Neural crest cell (in vitro differentiated cells): ENCODE measurements around the gene ERC2. TPM values are rescaled to one million over a fixed set of nuclear protein-coding genes. Genes with fewer than 3 reads are reported as not detected.

Source experiments
- DNase-seq: peaks from one replicate; pipeline ENCODE4 v3.0.0; 2021; ENCODE audit warnings: low read depth, mixed read lengths, low spot score
- H3K27ac Mint-ChIP-seq: one replicate; pipeline ENCODE4 v1.8.0; 2021; ENCODE audit warnings: mild to moderate bottlenecking, mixed read lengths; ENCODE audit not compliant: unreplicated experiment
- H3K27me3 Mint-ChIP-seq: 2 replicates; pipeline ENCODE4 v1.8.0; 2021; ENCODE audit warnings: low read depth, mild to moderate bottlenecking, mixed read lengths
- H3K36me3 Mint-ChIP-seq: 2 replicates; pipeline ENCODE4 v1.8.0; 2021; ENCODE audit warnings: low read depth, mild to moderate bottlenecking, mixed read lengths
- H3K4me1 Mint-ChIP-seq: 2 replicates; pipeline ENCODE4 v1.8.0; 2021; ENCODE audit warnings: mixed read lengths
- H3K4me3 Mint-ChIP-seq: one replicate; pipeline ENCODE4 v1.8.0; 2021; ENCODE audit warnings: mild to moderate bottlenecking, mixed read lengths
- H3K9me3 Mint-ChIP-seq: 2 replicates; pipeline ENCODE4 v1.8.0; 2021; ENCODE audit warnings: mixed read lengths
- total RNA-seq: library from RNA; stranded (reverse); gene quantifications from 2 replicates; pipeline ENCODE4 v1.2.1, GENCODE V29; 2021
- TF ChIP-seq, protein P1 (sequence below): fragments of 200-600 bp; sonication (generic); conservative IDR thresholded peaks from 2 replicates; pipeline ENCODE4 v1.5.0; 2021; ENCODE audit warnings: antibody characterized with exemption, mild to moderate bottlenecking

Gene ERC2
- total RNA-seq, 1 donor from 2014 or later = 13.5 TPM

DNA sequence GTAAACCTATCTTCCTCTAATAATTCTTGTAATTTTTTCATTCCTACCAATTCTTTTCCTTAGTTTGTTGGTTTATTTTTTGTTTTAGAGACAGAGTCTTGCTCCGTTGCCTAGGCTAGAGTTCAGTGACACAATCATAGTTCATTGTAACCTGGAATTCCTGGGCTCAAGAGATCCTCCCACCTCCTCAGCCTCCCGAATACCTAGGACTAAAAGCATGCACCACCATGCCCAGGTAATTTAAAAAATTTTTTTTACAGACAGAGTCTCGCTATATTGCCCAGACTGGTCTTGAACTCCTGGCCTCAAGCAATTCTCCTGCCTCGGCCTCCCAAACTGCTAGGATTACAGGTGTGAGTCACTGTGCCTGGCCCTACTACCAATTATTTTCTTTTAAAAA, 220.2 kb downstream of the ERC2 start:
- no peak overlapping the region for H3K4me3 Mint-ChIP-seq
- TF ChIP-seq, protein P1, sequence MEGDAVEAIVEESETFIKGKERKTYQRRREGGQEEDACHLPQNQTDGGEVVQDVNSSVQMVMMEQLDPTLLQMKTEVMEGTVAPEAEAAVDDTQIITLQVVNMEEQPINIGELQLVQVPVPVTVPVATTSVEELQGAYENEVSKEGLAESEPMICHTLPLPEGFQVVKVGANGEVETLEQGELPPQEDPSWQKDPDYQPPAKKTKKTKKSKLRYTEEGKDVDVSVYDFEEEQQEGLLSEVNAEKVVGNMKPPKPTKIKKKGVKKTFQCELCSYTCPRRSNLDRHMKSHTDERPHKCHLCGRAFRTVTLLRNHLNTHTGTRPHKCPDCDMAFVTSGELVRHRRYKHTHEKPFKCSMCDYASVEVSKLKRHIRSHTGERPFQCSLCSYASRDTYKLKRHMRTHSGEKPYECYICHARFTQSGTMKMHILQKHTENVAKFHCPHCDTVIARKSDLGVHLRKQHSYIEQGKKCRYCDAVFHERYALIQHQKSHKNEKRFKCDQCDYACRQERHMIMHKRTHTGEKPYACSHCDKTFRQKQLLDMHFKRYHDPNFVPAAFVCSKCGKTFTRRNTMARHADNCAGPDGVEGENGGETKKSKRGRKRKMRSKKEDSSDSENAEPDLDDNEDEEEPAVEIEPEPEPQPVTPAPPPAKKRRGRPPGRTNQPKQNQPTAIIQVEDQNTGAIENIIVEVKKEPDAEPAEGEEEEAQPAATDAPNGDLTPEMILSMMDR = no peak
- no peaks in the 10 kb centered on the region for H3K36me3 Mint-ChIP-seq
- no peak for DNase-seq
- H3K4me1 Mint-ChIP-seq = no peaks in the 10 kb centered on the region
- H3K27ac Mint-ChIP-seq = no peak overlapping the region
- no peaks in the 10 kb centered on the region for H3K27me3 Mint-ChIP-seq
- H3K9me3 Mint-ChIP-seq = no peaks in the 10 kb centered on the region

DNA sequence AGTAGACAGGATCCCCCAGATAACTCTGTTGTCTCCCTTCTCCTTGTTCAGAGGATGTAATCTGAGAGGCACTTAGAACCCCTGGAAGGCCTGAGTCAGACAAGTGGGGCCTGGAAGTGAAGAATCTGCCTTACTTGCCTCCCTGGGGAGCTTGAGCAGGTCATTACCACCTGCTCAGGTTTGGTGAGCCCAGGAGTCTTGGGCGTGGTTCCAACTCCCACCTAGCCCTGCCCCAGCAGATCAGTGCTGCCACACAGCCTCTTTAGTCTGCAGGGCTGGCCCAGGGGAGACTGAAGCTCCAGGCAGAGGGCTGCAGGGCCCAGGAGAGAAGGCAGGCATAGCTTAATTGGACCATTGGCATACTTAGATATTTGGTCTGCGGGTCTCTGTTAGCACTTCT, 230.0 kb downstream of the ERC2 start:
- no peaks in the 10 kb centered on the region for H3K36me3 Mint-ChIP-seq
- TF ChIP-seq, protein P1 = no peak
- H3K4me3 Mint-ChIP-seq = no peak overlapping the region
- no peaks in the 10 kb centered on the region for H3K4me1 Mint-ChIP-seq
- H3K9me3 Mint-ChIP-seq = no peaks in the 10 kb centered on the region
- H3K27me3 Mint-ChIP-seq = no peaks in the 10 kb centered on the region
- no peak for DNase-seq
- H3K27ac Mint-ChIP-seq = no peak overlapping the region

DNA sequence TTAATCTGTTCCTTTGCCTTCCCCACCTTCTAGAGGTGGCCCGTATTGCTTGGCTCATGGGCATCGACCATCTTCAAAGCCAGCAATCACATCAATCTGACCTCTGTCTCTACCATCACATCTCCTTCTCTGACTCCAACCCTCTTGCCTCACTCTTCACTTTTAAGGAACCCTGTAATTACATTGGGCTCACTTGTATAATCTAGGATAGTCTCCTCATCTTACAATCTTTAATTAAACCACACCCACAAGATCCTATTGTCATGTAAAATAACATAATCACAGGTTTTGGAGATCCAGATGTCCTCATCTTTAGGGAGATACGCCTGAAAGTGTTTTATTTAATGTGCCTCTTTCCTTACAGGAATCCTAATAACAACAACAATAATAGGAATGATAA, 234.5 kb downstream of the ERC2 start:
- TF ChIP-seq, protein P1 = no peak
- no peak overlapping the region for H3K27ac Mint-ChIP-seq
- no peaks in the 10 kb centered on the region for H3K4me1 Mint-ChIP-seq
- H3K9me3 Mint-ChIP-seq = no peaks in the 10 kb centered on the region
- H3K27me3 Mint-ChIP-seq = no peaks in the 10 kb centered on the region
- no peaks in the 10 kb centered on the region for H3K36me3 Mint-ChIP-seq
- H3K4me3 Mint-ChIP-seq = no peak overlapping the region
- DNase-seq = no peak

DNA sequence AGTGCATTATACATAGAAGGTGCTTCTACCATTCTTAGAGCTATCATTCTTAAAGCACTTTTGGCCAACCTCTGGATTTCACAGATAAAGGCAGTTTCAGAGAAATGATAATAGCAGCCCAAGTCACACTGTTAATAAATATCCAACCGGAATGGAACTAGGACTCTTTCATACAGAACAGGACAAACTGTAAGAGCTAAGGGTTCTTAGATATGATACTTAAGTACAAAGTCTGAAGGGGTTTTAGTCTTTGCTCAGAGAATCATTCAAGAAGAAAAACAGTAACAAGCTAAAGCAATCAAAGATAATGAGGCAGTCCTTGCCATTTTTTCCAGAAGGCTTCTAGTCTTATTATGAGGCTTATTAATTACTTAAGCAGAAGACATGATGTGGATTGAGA, 239.0 kb downstream of the ERC2 start:
- TF ChIP-seq, protein P1 = no peak
- Mint-ChIP-seq H3K9me3 (no peaks in the 10 kb centered on the region), H3K27ac (no peak overlapping the region), H3K4me3 (no peak overlapping the region), H3K4me1 (no peaks in the 10 kb centered on the region), H3K27me3 (no peaks in the 10 kb centered on the region), H3K36me3 (no peaks in the 10 kb centered on the region)
- DNase-seq = no peak

DNA sequence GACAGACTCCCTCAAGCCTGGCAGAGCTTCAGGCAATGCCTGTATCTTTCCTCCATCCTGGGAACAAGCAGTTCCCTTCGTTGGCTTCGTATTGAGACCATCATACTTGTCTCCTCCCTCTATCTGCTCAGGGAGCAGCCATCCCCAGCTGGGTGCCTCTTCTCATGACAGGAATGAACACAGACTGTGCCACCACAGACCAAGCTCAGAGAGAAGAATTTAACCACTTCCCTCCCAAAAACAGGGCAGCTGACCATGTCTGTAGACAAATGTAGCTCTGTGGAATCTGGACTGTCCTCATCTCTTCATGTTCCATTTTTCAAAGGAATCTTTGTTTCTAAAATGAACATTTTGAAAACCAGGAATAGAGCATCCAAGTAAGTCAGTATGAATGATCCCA, 245.4 kb downstream of the ERC2 start:
- no peak overlapping the region for H3K27ac Mint-ChIP-seq
- no peak overlapping the region for H3K4me3 Mint-ChIP-seq
- H3K36me3 Mint-ChIP-seq = no peaks in the 10 kb centered on the region
- TF ChIP-seq, protein P1 = no peak
- DNase-seq = no peak
- no peaks in the 10 kb centered on the region for H3K9me3 Mint-ChIP-seq
- H3K4me1 Mint-ChIP-seq = no peaks in the 10 kb centered on the region
- no peaks in the 10 kb centered on the region for H3K27me3 Mint-ChIP-seq
